ENCODE measurements around the gene DHX16. TPM values are rescaled to one million over a fixed set of nuclear protein-coding genes. Genes with fewer than 3 reads are reported as not detected.

DHX16 gene
- total and polyA plus RNA-seq, 2 of the 8 experiments (the other 6 are each of a cell fraction or from before 2014, with no cell fraction given), result 27.4 to 44.4 TPM

GRCh38 chr6:30678964-30679726 lies 6.3 kb upstream of the DHX16 start (continued):
- TF ChIP-seq JUN (IDR thresholded peaks at IDR 0.05; ENCODE audit: low read depth, low read length), result peak; percentile 23; the same call in 1 of the 2 replicates
- TF ChIP-seq POU5F1 (IDR thresholded peaks at IDR 0.05; ENCODE audit: low read depth, low read length), result no peak
- TF ChIP-seq EGR1 (IDR thresholded peaks at IDR 0.05; ENCODE audit: borderline replicate concordance, low read depth, low read length), result 0 out of 2 replicates have a peak, but pooled peaks have one; percentile 14
- TF ChIP-seq EZH2 (IDR thresholded peaks at IDR 0.05; ENCODE audit: low read depth, low read length, severe bottlenecking), result no peak
- peak; percentile 94 for TF ChIP-seq KDM1A (IDR thresholded peaks at IDR 0.05; ENCODE audit: borderline replicate concordance, low read length)
- peak in 1 of 2 experiments; percentile 84; a peak in 1 of 4 replicates for TF ChIP-seq HDAC2 (IDR thresholded peaks at IDR 0.05; ENCODE audit: borderline replicate concordance in 1 of 2, low read depth in 2 of 2, low read length in 2 of 2)
- TF ChIP-seq CHD2 (IDR thresholded peaks at IDR 0.05; ENCODE audit: low read length), result peak; percentile 27; the same call in 1 of the 2 replicates
- TF ChIP-seq, protein P1, sequence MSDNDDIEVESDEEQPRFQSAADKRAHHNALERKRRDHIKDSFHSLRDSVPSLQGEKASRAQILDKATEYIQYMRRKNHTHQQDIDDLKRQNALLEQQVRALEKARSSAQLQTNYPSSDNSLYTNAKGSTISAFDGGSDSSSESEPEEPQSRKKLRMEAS (IDR thresholded peaks at IDR 0.05), result peak; percentile 32; the same call in 1 of the 2 replicates
- peak; percentile 91 to 96 for TF ChIP-seq RAD21 (IDR thresholded peaks at IDR 0.05 in 1 of 2, conservative IDR thresholded peaks at IDR 0.05 in 1 of 2; ENCODE audit: low read depth in 2 of 2, low read length in 2 of 2)
- TF ChIP-seq GABPA (IDR thresholded peaks at IDR 0.05; ENCODE audit: borderline replicate concordance, insufficient read depth, low read length), result 0 out of 2 replicates have a peak, but pooled peaks have one; percentile 54
- TF ChIP-seq TAF7 (optimal IDR thresholded peaks at IDR 0.05; ENCODE audit: borderline replicate concordance, low read depth, low read length), result peak; percentile 35
- no peak for TF ChIP-seq SP2 (IDR thresholded peaks at IDR 0.05; ENCODE audit: low read length)
- TF ChIP-seq BRCA1 (IDR thresholded peaks at IDR 0.05; ENCODE audit: low read depth, low read length), result no peak
- 0 out of 4 replicates have a peak, but pooled peaks of 1 of the 2 experiments have one; percentile 56 for TF ChIP-seq SIN3A (conservative IDR thresholded peaks at IDR 0.05 in 1 of 2, IDR thresholded peaks at IDR 0.05 in 1 of 2; ENCODE audit: low read depth in 1 of 2, low read length in 2 of 2)
- TF ChIP-seq ASH2L (IDR thresholded peaks at IDR 0.05; ENCODE audit: low read length), result peak; percentile 45

All from H1 (cell line).